ENCODE measurements around the gene PRLR.
"Not testable (repeated sequence)": the region's sequence is repeated elsewhere in the genome, so short reads cannot be mapped to it uniquely, and the experiment has no call there.

Gene PRLR

GRCh38 chr5:35114698-35115097, 115.6 kb downstream of the PRLR start:
- Histone ChIP-seq H3K9ac (ENCODE audit: low read length) (no peak overlapping the region), H3K36me3 (ENCODE audit: control insufficient read depth, low read depth, low read length) (no peaks in the 10 kb centered on the region), H3K27me3 (ENCODE audit: control insufficient read depth, insufficient read depth, low read length) (no peaks in the 10 kb centered on the region), H3K27ac (ENCODE audit: low read length) (no peak overlapping the region), H3K9me3 (ENCODE audit: control insufficient read depth, low read depth, low read length) (no peaks in the 10 kb centered on the region), H3K4me1 (ENCODE audit: control insufficient read depth, low read depth, low read length) (peaks cover 5% of the 10 kb centered on the region), H3K4me3 (ENCODE audit: low read length) (no peak overlapping the region)

- Histone ChIP-seq H3K9ac (ENCODE audit: low read length) (no peak overlapping the region), H3K9me3 (ENCODE audit: control insufficient read depth, low read depth, low read length) (no peaks in the 10 kb centered on the region), H3K4me3 (ENCODE audit: low read length) (no peak overlapping the region), H3K36me3 (ENCODE audit: control insufficient read depth, low read depth, low read length) (no peaks in the 10 kb centered on the region), H3K27me3 (ENCODE audit: control insufficient read depth, insufficient read depth, low read length) (no peaks in the 10 kb centered on the region), H3K27ac (ENCODE audit: low read length) (no peak overlapping the region), H3K4me1 (ENCODE audit: control insufficient read depth, low read depth, low read length) (peaks cover 5% of the 10 kb centered on the region)
Observed at GRCh38 chr5:35112300-35112699, 118.0 kb downstream of the PRLR start.

- not testable (repeated sequence) for H3K4me3 ChIP-seq (ENCODE audit: low read length); H3K4me1 ChIP-seq (ENCODE audit: control insufficient read depth, low read depth, low read length); H3K36me3 ChIP-seq (ENCODE audit: control insufficient read depth, low read depth, low read length); H3K9ac ChIP-seq (ENCODE audit: low read length); H3K9me3 ChIP-seq (ENCODE audit: control insufficient read depth, low read depth, low read length); H3K27ac ChIP-seq (ENCODE audit: low read length); H3K27me3 ChIP-seq (ENCODE audit: control insufficient read depth, insufficient read depth, low read length)
Observed at GRCh38 chr5:35104550-35104949, 125.7 kb downstream of the PRLR start.

GRCh38 chr5:35103637-35104299, 126.5 kb downstream of the PRLR start:
- Histone ChIP-seq H3K9ac (ENCODE audit: low read length) (no peak overlapping the region), H3K4me1 (ENCODE audit: control insufficient read depth, low read depth, low read length) (no peaks in the 10 kb centered on the region), H3K9me3 (ENCODE audit: control insufficient read depth, low read depth, low read length) (no peaks in the 10 kb centered on the region), H3K27ac (ENCODE audit: low read length) (no peak overlapping the region), H3K36me3 (ENCODE audit: control insufficient read depth, low read depth, low read length) (no peaks in the 10 kb centered on the region), H3K4me3 (ENCODE audit: low read length) (no peak overlapping the region), H3K27me3 (ENCODE audit: control insufficient read depth, insufficient read depth, low read length) (no peaks in the 10 kb centered on the region)

- not testable (repeated sequence) for H3K27me3 ChIP-seq (ENCODE audit: control insufficient read depth, insufficient read depth, low read length)
Observed at GRCh38 chr5:35101720-35102119, 128.6 kb downstream of the PRLR start.

GRCh38 chr5:35101016-35101415, 129.3 kb downstream of the PRLR start:
- no peaks in the 10 kb centered on the region for H3K27me3 ChIP-seq (ENCODE audit: control insufficient read depth, insufficient read depth, low read length)
- no peak overlapping the region for H3K9ac ChIP-seq (ENCODE audit: low read length)
- no peak overlapping the region for H3K27ac ChIP-seq (ENCODE audit: low read length)
- no peak overlapping the region for H3K4me3 ChIP-seq (ENCODE audit: low read length)
- no peaks in the 10 kb centered on the region for H3K9me3 ChIP-seq (ENCODE audit: control insufficient read depth, low read depth, low read length)
- H3K4me1 ChIP-seq (ENCODE audit: control insufficient read depth, low read depth, low read length): no peaks in the 10 kb centered on the region
- H3K36me3 ChIP-seq (ENCODE audit: control insufficient read depth, low read depth, low read length): no peaks in the 10 kb centered on the region

More at GRCh38 chr5:35101720-35102119, 128.6 kb downstream of the PRLR start:
- not testable (repeated sequence) for H3K9ac ChIP-seq (ENCODE audit: low read length); H3K4me3 ChIP-seq (ENCODE audit: low read length); H3K27ac ChIP-seq (ENCODE audit: low read length); H3K4me1 ChIP-seq (ENCODE audit: control insufficient read depth, low read depth, low read length); H3K9me3 ChIP-seq (ENCODE audit: control insufficient read depth, low read depth, low read length); H3K36me3 ChIP-seq (ENCODE audit: control insufficient read depth, low read depth, low read length)

- H3K27ac ChIP-seq (ENCODE audit: low read length): no peak overlapping the region
- H3K4me3 ChIP-seq (ENCODE audit: low read length): no peak overlapping the region
Observed at GRCh38 chr5:35098214-35098613, 132.1 kb downstream of the PRLR start.

GRCh38 chr5:35096932-35097331, 133.4 kb downstream of the PRLR start:
- no peaks in the 10 kb centered on the region for H3K4me1 ChIP-seq (ENCODE audit: control insufficient read depth, low read depth, low read length)
- no peak overlapping the region for H3K27ac ChIP-seq (ENCODE audit: low read length)
- no peak overlapping the region for H3K9ac ChIP-seq (ENCODE audit: low read length)
- H3K27me3 ChIP-seq (ENCODE audit: control insufficient read depth, insufficient read depth, low read length): no peaks in the 10 kb centered on the region
- no peaks in the 10 kb centered on the region for H3K9me3 ChIP-seq (ENCODE audit: control insufficient read depth, low read depth, low read length)
- H3K4me3 ChIP-seq (ENCODE audit: low read length): no peak overlapping the region
- no peaks in the 10 kb centered on the region for H3K36me3 ChIP-seq (ENCODE audit: control insufficient read depth, low read depth, low read length)

More at GRCh38 chr5:35098214-35098613, 132.1 kb downstream of the PRLR start:
- Histone ChIP-seq H3K9me3 (ENCODE audit: control insufficient read depth, low read depth, low read length) (no peaks in the 10 kb centered on the region), H3K36me3 (ENCODE audit: control insufficient read depth, low read depth, low read length) (no peaks in the 10 kb centered on the region), H3K27me3 (ENCODE audit: control insufficient read depth, insufficient read depth, low read length) (no peaks in the 10 kb centered on the region), H3K4me1 (ENCODE audit: control insufficient read depth, low read depth, low read length) (no peaks in the 10 kb centered on the region), H3K9ac (ENCODE audit: low read length) (no peak overlapping the region)

- no peaks in the 10 kb centered on the region for H3K4me1 ChIP-seq (ENCODE audit: control insufficient read depth, low read depth, low read length)
- H3K4me3 ChIP-seq (ENCODE audit: low read length): no peak overlapping the region
- H3K9ac ChIP-seq (ENCODE audit: low read length): no peak overlapping the region
- no peak overlapping the region for H3K27ac ChIP-seq (ENCODE audit: low read length)
- no peaks in the 10 kb centered on the region for H3K27me3 ChIP-seq (ENCODE audit: control insufficient read depth, insufficient read depth, low read length)
- H3K36me3 ChIP-seq (ENCODE audit: control insufficient read depth, low read depth, low read length): no peaks in the 10 kb centered on the region
- H3K9me3 ChIP-seq (ENCODE audit: control insufficient read depth, low read depth, low read length): no peaks in the 10 kb centered on the region
Observed at GRCh38 chr5:35096216-35096615, 134.1 kb downstream of the PRLR start.

- Histone ChIP-seq H3K9me3 (ENCODE audit: control insufficient read depth, low read depth, low read length) (no peaks in the 10 kb centered on the region), H3K4me3 (ENCODE audit: low read length) (no peak overlapping the region), H3K4me1 (ENCODE audit: control insufficient read depth, low read depth, low read length) (no peaks in the 10 kb centered on the region), H3K27me3 (ENCODE audit: control insufficient read depth, insufficient read depth, low read length) (no peaks in the 10 kb centered on the region), H3K9ac (ENCODE audit: low read length) (no peak overlapping the region), H3K36me3 (ENCODE audit: control insufficient read depth, low read depth, low read length) (no peaks in the 10 kb centered on the region), H3K27ac (ENCODE audit: low read length) (no peak overlapping the region)
Observed at GRCh38 chr5:35095366-35095765, 134.9 kb downstream of the PRLR start.

GRCh38 chr5:35094948-35095347, 135.3 kb downstream of the PRLR start:
- no peak overlapping the region for H3K4me3 ChIP-seq (ENCODE audit: low read length)
- H3K36me3 ChIP-seq (ENCODE audit: control insufficient read depth, low read depth, low read length): no peaks in the 10 kb centered on the region
- H3K9me3 ChIP-seq (ENCODE audit: control insufficient read depth, low read depth, low read length): no peaks in the 10 kb centered on the region
- H3K9ac ChIP-seq (ENCODE audit: low read length): no peak overlapping the region
- H3K27me3 ChIP-seq (ENCODE audit: control insufficient read depth, insufficient read depth, low read length): no peaks in the 10 kb centered on the region
- H3K27ac ChIP-seq (ENCODE audit: low read length): no peak overlapping the region
- H3K4me1 ChIP-seq (ENCODE audit: control insufficient read depth, low read depth, low read length): no peaks in the 10 kb centered on the region

GRCh38 chr5:35092703-35093102, 137.6 kb downstream of the PRLR start:
- Histone ChIP-seq H3K36me3 (ENCODE audit: control insufficient read depth, low read depth, low read length) (no peaks in the 10 kb centered on the region), H3K4me3 (ENCODE audit: low read length) (no peak overlapping the region), H3K9me3 (ENCODE audit: control insufficient read depth, low read depth, low read length) (no peaks in the 10 kb centered on the region), H3K4me1 (ENCODE audit: control insufficient read depth, low read depth, low read length) (no peaks in the 10 kb centered on the region), H3K9ac (ENCODE audit: low read length) (no peak overlapping the region), H3K27me3 (ENCODE audit: control insufficient read depth, insufficient read depth, low read length) (no peaks in the 10 kb centered on the region), H3K27ac (ENCODE audit: low read length) (no peak overlapping the region)
